Measurements from ENCODE around the gene RGS6.

RGS6 gene

GRCh38 chr14:72014486-72014885 lies 82.3 kb downstream of the RGS6 start:
- no peak for DNase-seq (ENCODE audit: low read depth)

- DNase-seq (ENCODE audit: low read depth), result no peak
Measured at GRCh38 chr14:72017290-72017689, 85.1 kb downstream of the RGS6 start.

GRCh38 chr14:72023128-72024042 lies 91.2 kb downstream of the RGS6 start:
- DNase-seq (ENCODE audit: low read depth), result no peak

DNA sequence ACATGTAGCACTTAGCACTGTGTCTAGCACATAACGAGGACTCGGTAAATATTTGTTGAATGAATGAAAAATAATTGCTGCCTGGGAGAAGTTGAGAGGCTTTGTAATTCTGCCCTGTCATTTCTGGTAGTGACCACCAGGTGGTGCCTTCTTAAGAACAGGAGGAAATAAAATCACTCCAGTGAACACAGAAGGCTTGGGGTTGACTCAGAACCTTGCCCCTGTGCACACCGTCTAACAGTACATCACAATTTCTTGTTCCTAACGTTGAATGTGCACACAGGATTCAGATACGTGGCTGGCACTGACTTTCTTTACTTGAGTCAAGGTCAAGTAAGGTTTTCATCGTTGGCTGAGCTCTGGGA lies 91.8 kb downstream of the RGS6 start:
- DNase-seq (ENCODE audit: low read depth), result no peak

- no peak for DNase-seq (ENCODE audit: low read depth)
Measured at GRCh38 chr14:72024504-72024903, 92.3 kb downstream of the RGS6 start.

DNA sequence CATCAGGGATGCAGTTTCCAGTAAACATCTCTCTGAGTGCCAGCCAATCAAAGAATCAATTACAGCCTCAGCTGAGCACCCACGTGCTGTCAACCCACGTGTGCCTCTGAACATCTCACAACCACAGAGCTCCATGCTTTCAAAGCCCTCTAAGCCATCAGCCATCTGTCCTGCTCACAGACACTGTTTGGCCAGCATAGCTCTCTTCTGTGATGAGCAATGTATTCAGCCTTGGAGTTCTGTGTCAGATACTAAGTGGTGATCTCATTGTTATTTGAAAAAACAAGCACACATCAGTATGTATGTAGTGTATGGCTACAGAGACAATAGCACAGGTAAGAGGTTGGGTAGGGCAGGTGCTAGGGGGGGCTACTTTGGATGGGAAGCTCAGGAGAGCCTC lies 94.3 kb downstream of the RGS6 start:
- DNase-seq (ENCODE audit: low read depth), result no peak

GRCh38 chr14:72027061-72027460 lies 94.8 kb downstream of the RGS6 start:
- no peak for DNase-seq (ENCODE audit: low read depth)

DNA sequence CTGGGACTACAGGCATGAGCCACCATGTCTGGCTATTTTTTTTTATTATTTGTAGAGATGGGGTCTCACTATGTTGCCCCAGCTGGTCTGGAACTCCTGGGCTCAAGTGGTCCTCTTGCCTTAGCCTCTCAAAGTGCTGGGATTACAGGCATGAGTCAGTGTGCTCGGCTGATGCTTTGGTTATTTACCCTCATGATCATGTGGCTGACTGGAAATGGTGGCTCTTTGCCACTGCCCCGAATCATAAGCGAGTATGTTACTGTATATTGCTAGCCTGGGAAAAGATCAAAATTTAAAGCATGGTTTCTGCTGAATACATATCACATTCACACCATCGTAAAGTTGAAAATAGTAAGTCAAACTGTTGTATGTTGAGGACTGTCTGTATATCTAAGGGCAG lies 101.1 kb downstream of the RGS6 start:
- no peak for DNase-seq (ENCODE audit: low read depth)

GRCh38 chr14:72040528-72040927 lies 108.3 kb downstream of the RGS6 start:
- DNase-seq (ENCODE audit: low read depth), result no peak

DNA sequence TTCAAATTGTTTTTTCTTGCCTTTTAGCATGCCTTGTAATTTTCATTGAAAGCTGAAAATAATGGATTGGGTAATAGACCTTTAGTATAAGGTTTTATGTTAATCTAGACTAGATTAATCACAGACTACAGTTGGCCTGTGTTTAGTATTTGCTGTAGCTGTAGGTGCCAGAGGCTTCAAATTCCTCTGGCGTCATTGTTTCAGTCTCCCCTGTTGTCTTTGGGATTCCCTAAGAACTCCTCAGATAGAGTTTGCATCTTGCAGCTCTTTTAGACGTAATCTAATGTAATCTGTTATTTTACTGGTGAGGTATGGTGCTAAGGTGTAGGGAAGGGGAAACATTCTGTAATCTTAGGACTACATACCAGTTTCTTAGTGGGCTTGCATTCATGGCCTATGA lies 113.0 kb downstream of the RGS6 start:
- no peak for DNase-seq (ENCODE audit: low read depth)

GRCh38 chr14:72045885-72046284 lies 113.7 kb downstream of the RGS6 start:
- no peak for DNase-seq (ENCODE audit: low read depth)

- DNase-seq (ENCODE audit: low read depth), result no peak
Measured at GRCh38 chr14:72049462-72049861, 117.2 kb downstream of the RGS6 start.

DNA sequence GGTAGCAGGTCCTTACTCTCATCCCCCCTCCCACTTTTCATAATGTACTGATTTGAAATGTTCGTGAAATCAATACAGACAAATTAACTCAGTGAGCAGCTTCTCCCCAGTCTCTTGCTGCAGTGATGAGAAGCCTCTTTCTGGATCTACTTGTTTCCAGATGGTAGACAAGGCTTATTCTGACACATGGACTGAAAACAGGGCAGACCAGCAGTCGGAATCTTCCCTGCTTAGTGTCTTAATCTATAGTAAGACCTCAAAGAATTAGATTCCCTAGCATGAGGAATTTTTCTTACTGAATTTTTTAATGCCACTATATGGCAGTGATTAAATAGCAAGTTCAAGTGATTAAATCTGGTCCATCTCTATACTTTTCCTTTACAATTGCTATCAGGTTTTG lies 120.1 kb downstream of the RGS6 start:
- DNase-seq (ENCODE audit: low read depth), result no peak

GRCh38 chr14:72053651-72054050 lies 121.4 kb downstream of the RGS6 start:
- no peak for DNase-seq (ENCODE audit: low read depth)

- DNase-seq (ENCODE audit: low read depth), result no peak
Measured at GRCh38 chr14:72054911-72055310, 122.7 kb downstream of the RGS6 start.

DNA sequence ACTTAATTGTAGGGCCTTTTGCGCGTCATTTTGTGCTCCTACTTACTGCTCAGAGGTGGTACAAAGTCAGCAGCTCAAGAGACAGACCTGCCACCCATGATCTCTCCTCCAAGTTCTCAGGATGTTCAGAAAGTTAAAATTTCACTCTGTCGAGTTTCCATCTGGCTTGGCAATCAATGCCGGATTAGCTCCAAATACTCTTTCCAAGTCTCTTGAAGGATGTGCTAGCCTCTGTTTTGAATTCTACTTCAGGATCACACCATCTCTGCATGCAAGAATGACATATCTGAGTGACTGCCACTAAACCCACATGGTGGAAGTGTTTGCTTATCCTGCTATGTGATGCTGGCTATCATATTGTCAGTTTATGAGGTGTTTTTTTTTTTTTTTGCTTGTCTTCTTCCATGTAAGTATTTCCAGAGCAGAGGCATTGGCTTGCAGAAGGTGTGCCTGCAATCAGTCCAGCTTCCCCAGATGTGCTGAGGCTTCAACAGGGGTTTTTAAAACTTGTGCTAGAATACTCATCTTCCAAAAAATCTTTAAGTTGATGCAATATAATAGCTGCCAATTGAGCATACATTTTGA lies 125.6 kb downstream of the RGS6 start:
- no peak for DNase-seq (ENCODE audit: low read depth)

DNA sequence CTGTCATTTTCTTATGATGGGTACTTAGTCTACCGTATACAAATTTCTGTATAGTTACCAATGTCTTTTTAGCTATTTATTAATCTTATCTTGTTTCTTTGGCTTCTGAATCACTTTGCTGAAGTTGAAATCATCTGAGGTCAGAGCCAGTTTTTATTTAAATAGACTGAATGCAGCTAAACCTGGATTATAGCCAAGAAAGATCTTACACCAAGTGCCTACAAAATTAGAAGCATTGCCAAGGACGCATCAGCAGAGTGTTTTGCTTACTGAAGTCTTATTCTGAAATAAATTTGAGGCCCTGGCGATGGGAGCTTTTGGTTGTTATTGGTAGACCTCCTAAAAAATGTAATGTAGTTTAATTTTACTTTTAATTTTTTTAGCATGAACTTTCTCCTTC lies 128.2 kb downstream of the RGS6 start:
- DNase-seq (ENCODE audit: low read depth), result no peak

GRCh38 chr14:72060917-72061316 lies 128.7 kb downstream of the RGS6 start:
- no peak for DNase-seq (ENCODE audit: low read depth)

- DNase-seq (ENCODE audit: low read depth), result no peak
Measured at GRCh38 chr14:72061718-72062117, 129.5 kb downstream of the RGS6 start.

DNA sequence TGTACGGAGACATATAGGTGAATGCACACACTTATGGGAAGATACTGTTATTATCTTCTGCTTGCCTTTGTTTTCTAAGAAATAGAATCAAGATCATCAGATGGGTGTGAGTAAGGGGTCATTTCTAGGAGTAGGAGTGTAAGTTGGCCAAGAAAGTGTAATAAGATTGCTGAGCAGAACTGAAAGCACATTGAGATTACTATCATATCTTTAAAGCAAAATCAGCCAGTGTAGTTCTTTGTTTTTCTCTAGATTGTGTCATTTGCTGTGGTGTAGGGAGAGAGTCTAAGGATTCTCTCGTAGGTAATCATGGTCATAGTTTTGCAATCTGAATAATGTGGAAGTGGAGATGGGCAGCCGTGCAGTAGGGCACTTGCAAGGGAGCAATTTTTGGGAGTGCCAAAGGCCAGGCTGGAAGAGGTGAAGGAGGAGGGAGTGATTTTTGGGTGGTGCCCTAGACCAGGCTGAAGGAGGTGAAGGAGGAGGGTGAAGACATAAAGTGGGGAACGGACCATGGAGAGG lies 131.6 kb downstream of the RGS6 start:
- no peak for DNase-seq (ENCODE audit: low read depth)

DNA sequence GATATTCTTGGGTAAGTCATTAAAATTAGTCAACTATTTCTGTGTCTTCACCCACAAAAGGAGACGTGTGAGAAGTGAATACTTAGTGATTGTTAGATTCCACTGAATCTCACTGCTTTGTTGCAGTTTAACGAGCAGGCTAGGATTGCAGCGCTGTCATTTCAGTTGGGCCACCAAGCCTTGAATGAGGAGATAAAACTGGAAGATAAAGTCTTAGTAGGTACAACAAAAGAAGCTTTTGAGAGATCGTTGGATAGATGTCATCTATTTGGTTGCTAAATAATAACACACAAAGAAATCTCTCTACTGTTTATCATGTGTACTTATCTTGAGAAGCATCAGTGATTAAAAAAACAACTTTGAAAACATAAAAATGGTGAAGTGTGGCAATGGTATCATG lies 132.3 kb downstream of the RGS6 start:
- DNase-seq (ENCODE audit: low read depth), result no peak

GRCh38 chr14:72070458-72070857 lies 138.2 kb downstream of the RGS6 start:
- no peak for DNase-seq (ENCODE audit: low read depth)

DNA sequence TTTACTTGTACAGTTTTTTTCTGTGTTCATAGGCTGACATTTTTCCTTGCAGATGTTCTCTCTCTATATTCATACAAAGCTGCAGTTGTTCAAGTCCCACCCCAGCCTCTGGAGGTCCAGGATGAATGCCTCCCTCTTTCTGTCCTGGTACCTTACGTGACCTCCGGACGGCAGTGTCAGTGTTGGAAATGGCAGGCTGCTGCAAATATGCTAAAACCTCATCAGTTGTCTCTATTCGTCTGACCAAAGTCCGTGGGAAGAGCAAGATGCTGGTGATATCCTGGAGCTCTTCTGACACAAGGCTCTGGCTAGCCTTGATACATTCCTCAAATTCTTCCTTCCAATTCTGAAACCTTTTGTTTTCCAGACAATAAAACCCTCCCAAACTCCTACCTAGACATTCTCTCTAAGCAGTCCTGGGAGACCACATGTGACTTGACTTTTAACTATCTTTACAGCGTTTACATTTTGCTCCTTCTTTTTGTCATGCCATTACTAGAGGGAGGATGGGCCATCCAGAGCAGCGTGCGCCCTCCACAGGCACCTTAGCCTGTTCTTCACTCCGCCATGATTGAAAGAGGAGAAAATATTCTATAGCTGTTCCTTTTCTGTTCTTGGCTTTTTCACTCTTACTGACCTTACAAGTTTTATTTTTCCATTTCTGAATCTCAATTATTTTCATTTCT lies 143.6 kb downstream of the RGS6 start:
- no peak for DNase-seq (ENCODE audit: low read depth)
